HFFc6 (cell line): ENCODE measurements around the gene AGAP3. TPM values are rescaled to one million over a fixed set of nuclear protein-coding genes. Genes with fewer than 3 reads are reported as not detected.

Source experiments
- DNase-seq: peaks from one replicate; pipeline ENCODE4 v3.0.0-alpha.2; 2018
- H3K27ac Mint-ChIP-seq: 2 replicates; pipeline ENCODE4 v1.8.0; 2020; ENCODE audit warnings: mild to moderate bottlenecking, mixed read lengths
- H3K27me3 Mint-ChIP-seq: 2 replicates; pipeline ENCODE4 v1.8.0; 2021; ENCODE audit warnings: mild to moderate bottlenecking, moderate library complexity, mixed read lengths; ENCODE audit not compliant: insufficient read depth
- H3K36me3 Mint-ChIP-seq: 2 replicates; pipeline ENCODE4 v1.8.0; 2021; ENCODE audit warnings: low read depth, mixed read lengths
- H3K4me1 Mint-ChIP-seq: 2 replicates; pipeline ENCODE4 v1.8.0; 2020; ENCODE audit warnings: low read depth, mixed read lengths
- H3K4me3 Mint-ChIP-seq: 2 replicates; pipeline ENCODE4 v1.8.0; 2020; ENCODE audit warnings: mild to moderate bottlenecking, moderate library complexity, mixed read lengths
- H3K9me3 Mint-ChIP-seq: 2 replicates; pipeline ENCODE4 v1.8.0; 2020; ENCODE audit warnings: mild to moderate bottlenecking, mixed read lengths
- CTCF ChIP-seq: fragments of 200-600 bp; sonication (generic); IDR thresholded peaks from 2 replicates; pipeline ENCODE4 v1.5.0; 2021; ENCODE audit warnings: antibody characterized with exemption, mild to moderate bottlenecking
- total RNA-seq, 6 experiments: library from RNA; stranded (reverse); fragmentation: NEBNext Ultra II Directional; extraction: Animal tissue kit (Norgen Biotek cat#: 25700); gene quantifications; 2 replicates in 1 of 6; 3 replicates in 5 of 6; pipeline ENCODE4 v1.2.3, GENCODE V29; 2021

The AGAP3 gene
- total RNA-seq, 6 experiments from 2014 or later = 73.3 to 104 (median 82.2) TPM

DNA sequence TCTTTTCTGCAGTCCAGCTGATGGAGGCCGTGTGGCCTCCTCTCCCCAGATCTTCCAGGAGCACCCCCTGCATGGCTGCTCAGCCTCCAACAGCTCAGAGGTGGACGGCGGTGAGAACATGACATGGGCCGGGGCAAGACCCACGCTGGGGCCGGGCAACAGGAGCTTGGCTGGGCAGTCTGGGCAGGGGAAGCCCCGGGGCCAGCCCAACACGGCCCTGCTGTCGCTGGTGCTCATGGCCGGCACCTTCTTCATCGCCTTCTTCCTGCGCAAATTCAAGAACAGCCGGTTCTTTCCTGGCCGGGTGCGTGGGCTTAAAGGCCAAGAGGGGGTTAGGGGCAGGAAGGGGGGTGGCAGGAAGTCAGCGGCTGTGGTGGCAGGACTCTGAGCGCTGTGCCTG, 12.3 kb upstream of the AGAP3 start:
- H3K4me1 Mint-ChIP-seq = peaks cover 13% of the 10 kb centered on the region
- no peaks in the 10 kb centered on the region; the same call in 1 of the 2 replicates for H3K27me3 Mint-ChIP-seq
- peak overlapping the region; percentile 48; the same call in 1 of the 2 replicates for H3K27ac Mint-ChIP-seq
- no peak for DNase-seq
- TF ChIP-seq CTCF = no peak
- H3K36me3 Mint-ChIP-seq = peaks cover 19% of the 10 kb centered on the region; the same call in 1 of the 2 replicates
- no peaks in the 10 kb centered on the region for H3K9me3 Mint-ChIP-seq
- H3K4me3 Mint-ChIP-seq = no peak overlapping the region

DNA sequence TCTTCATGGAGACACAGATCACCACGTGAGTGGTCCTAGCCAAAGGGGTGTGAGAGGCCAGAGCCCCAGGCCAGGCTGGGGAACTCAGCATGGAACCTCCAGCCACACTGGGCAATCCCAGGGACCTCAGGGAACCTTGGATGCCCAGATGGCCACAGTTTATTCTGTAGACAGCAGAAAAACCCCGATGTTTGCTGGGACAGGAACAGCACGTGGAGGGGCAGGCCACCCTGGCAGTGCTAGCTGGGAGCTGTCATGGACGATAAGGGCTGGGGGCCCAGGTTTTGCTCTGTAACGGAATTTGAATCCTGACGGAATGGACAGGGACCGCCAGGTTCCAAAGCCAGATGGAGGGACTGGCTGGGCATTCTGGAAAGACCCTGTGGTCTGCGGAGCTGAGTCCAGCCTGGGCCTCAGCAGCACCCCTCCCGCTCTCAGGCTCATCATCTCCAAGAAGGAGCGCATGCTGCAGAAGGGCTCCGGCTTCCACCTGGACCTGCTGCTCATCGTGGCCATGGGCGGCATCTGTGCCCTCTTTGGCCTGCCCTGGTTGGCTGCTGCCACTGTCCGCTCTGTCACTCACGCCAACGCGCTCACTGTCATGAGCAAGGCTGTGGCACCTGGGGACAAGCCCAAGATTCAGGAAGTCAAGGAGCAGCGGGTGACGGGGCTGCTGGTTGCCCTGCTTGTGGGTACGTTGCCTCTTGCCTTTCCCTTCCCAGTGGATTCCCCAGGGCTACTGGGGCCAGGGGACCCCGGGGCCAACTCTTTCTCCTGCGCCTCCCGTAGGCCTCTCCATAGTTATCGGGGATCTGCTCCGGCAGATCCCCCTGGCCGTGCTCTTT, 11.2 kb upstream of the AGAP3 start:
- no peak for DNase-seq
- Mint-ChIP-seq H3K4me1 (peaks cover 22% of the 10 kb centered on the region), H3K4me3 (no peak overlapping the region), H3K27ac (no peak overlapping the region), H3K9me3 (no peaks in the 10 kb centered on the region), H3K27me3 (peaks cover 2% of the 10 kb centered on the region), H3K36me3 (peaks cover 19% of the 10 kb centered on the region; the same call in 1 of the 2 replicates)
- no peak for TF ChIP-seq CTCF

- H3K27ac Mint-ChIP-seq = no peak overlapping the region
- peaks cover 19% of the 10 kb centered on the region; the same call in 1 of the 2 replicates for H3K36me3 Mint-ChIP-seq
- peaks cover 3% of the 10 kb centered on the region for H3K27me3 Mint-ChIP-seq
- no peaks in the 10 kb centered on the region for H3K9me3 Mint-ChIP-seq
- no peak for DNase-seq
- no peak for TF ChIP-seq CTCF
- no peak overlapping the region for H3K4me3 Mint-ChIP-seq
- peaks cover 23% of the 10 kb centered on the region for H3K4me1 Mint-ChIP-seq
Observed at GRCh38 chr7:151075662-151075971, 10.7 kb upstream of the AGAP3 start.

GRCh38 chr7:151075978-151076426, 10.3 kb upstream of the AGAP3 start:
- no peak overlapping the region; the same call in 1 of the 2 replicates for H3K4me3 Mint-ChIP-seq
- no peaks in the 10 kb centered on the region for H3K9me3 Mint-ChIP-seq
- H3K27me3 Mint-ChIP-seq = peaks cover 3% of the 10 kb centered on the region
- TF ChIP-seq CTCF = no peak
- peaks cover 19% of the 10 kb centered on the region; the same call in 1 of the 2 replicates for H3K36me3 Mint-ChIP-seq
- H3K4me1 Mint-ChIP-seq = peaks cover 23% of the 10 kb centered on the region
- no peak overlapping the region for H3K27ac Mint-ChIP-seq
- no peak for DNase-seq

- peaks cover 15% of the 10 kb centered on the region; the same call in 1 of the 2 replicates for H3K36me3 Mint-ChIP-seq
- H3K27ac Mint-ChIP-seq = no peak overlapping the region
Observed at GRCh38 chr7:151076863-151077704, 9.2 kb upstream of the AGAP3 start.

More at GRCh38 chr7:151076863-151077704, 9.2 kb upstream of the AGAP3 start:
- peaks cover 3% of the 10 kb centered on the region for H3K27me3 Mint-ChIP-seq
- no peaks in the 10 kb centered on the region for H3K9me3 Mint-ChIP-seq
- peaks cover 30% of the 10 kb centered on the region for H3K4me1 Mint-ChIP-seq
- TF ChIP-seq CTCF = peak; percentile 71
- no peak overlapping the region for H3K4me3 Mint-ChIP-seq
- no peak for DNase-seq
